GM21367 (cell line): ENCODE results near the gene REEP3.
A peak's percentile ranks its signal among the peaks of the same experiment; 100 is the strongest.
"Not testable (repeated sequence)": the region's sequence is repeated elsewhere in the genome, so short reads cannot be mapped to it uniquely, and the experiment has no call there.

Experiments
- ATAC-seq: cut with Tn5 transposase; IDR thresholded peaks from one replicate; pipeline ENCODE4 v1.9.1; 2021; ENCODE audit not compliant: unreplicated experiment

Gene REEP3

GRCh38 chr10:63520500-63521415, at the start of gene REEP3:
REEP3 (plus strand) TSS chr10:63521401; CDS start chr10:63521546, 145 bp downstream.
- peak; percentile 60 for ATAC-seq

DNA sequence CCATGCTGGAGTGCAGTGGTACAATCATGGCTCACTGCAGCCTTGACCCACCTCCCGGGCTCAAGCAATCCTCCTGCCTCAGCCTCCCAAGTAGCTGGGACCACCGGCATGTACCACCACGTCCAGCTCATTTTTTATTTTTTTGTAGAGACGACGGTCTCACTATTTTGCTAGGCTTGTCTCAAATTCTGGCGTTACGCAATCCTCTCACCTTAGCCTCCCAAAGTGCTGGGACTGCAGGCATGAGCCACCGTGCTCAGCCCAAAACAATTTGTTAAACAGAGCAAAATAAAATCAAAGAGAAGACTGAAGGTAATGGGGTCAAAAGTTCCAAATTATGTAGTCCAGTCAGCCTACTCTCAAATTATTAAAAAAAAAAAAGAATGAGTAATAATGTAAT, 46.7 kb upstream of the REEP3 start:
- no peak for ATAC-seq

- no peak for ATAC-seq
Measured at GRCh38 chr10:63477927-63478326, 43.3 kb upstream of the REEP3 start.

DNA sequence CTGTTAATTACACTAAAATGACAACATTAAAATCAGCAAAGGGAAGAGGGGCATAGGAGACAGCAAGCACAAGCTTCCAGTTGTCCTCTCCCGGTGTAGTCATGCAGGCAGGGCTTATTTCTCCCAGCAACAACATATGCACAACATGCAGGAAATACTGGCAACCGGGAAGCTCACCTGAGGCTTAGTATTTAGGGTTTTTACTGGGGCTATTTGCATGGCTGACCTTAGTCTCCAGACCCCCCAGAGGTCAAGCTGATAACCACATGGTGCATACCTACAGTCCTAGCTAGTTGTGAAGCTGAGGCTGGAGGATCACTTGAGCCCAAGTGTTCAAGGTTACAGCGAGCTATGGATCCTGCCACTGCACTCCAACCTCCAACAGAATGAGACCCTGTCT, 42.6 kb upstream of the REEP3 start:
- no peak for ATAC-seq

GRCh38 chr10:63480237-63480636, 41.0 kb upstream of the REEP3 start:
- no peak for ATAC-seq

GRCh38 chr10:63481815-63482421, 39.3 kb upstream of the REEP3 start:
- ATAC-seq, result no peak

- no peak for ATAC-seq
Measured at GRCh38 chr10:63483983-63484382, 37.2 kb upstream of the REEP3 start.

DNA sequence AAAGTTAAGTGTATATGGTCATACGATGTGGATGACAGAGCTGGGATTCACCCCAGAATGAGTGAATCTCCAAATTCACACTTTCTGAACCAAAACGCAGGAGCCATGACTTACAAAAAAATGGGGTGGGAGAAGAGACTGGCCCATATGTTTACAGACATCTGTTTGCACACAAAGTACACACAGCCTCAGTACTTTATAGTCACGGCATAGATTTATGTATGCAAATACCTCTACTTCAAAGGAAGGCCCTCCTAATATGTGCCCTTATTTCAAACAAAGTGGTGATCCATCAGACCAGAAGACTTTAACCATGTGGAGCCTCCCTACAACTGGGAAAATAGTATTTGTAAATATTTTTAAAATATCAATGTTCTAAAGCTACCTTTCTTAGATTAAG, 33.2 kb upstream of the REEP3 start:
- no peak for ATAC-seq

DNA sequence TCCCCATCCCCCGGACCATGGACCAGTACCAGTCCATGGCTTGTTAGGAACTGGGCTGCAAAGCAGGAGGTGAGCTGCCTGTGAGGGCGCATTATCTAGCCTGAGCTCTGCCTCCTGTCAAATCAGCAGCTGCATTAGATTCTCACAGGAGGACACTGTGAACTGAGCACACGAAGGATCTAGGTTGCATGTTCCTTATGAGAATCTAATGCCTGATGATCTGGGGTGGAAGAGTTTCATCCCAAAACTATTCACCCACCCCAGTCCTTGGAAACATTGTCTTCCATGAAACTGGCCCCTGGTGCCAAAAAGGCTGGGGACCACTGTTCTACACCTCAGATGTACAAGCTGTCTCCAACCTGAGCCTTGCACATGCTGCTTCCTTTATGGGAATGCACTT, 31.4 kb upstream of the REEP3 start:
- ATAC-seq, result no peak

DNA sequence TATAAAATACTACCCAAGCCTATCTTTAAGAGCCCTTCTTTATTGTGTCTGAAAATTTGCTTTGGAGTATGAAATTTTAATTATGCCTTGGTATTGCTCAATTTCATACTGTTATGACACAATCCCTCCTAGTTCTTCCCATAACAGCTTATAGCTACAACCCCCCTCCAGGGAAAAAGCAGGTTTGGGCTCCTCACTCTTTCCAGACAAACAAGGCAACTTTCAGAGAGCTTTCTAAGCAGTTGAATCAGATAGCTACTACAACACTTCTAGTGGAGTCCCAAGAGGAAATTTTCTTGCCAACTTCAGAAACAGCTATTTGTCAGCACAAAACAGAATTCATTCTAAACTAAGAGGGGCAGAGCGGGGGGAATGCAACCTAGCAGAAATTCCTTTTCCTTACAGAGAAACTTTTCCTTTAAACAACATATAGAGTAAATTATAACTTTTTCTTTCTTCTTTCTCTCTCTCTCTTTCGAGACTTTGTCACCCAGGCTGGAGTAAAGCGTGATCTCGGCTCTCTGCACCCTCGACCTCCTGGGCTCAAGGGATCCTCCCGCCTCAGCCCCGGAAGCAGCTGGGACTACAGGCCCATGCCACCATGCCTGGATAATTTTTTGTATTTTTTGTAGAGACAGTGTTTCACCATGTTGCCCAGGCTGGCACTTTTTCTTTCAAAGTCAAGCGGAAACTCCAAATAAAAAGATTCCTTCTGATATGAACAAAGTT, 29.4 kb upstream of the REEP3 start:
- no peak for ATAC-seq

DNA sequence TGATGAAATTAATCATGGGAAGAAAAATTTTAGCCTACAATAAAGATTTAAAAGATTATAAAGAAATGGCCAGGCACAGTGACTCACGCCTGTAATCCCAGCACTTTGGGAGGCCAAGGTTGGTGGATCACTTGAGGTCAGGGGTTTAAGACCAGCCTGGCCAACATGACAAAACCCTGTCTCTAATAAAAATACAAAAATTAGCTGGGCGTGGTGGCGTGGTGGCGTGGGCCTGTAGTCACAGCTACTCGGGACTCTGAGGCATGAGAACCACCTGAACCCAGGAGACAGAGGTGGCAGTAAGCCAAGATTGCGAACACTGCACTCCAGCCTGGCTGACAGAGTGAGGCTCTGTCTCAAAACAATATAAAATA, 28.9 kb upstream of the REEP3 start:
- not testable (repeated sequence) for ATAC-seq

DNA sequence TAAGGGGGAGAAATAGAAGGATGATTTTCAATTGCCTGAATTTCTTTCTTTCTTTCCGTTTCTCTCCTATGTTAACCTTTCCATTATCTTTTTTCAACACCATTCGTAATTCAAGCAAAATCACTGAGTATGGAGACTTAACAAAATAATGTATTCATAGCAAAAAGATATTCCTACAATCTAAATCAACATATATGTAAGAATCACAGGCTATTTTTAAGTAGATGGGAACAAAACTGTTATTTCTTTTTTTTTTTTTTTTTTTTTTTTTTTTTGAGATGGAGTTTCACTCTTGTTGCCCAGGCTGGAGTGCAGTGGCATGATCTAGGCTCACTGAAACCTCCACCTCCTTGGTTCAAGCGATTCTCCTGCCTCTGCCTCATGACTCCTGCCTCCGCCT, 28.2 kb upstream of the REEP3 start:
- no peak for ATAC-seq

- no peak for ATAC-seq
Measured at GRCh38 chr10:63494951-63495350, 26.2 kb upstream of the REEP3 start.

- no peak for ATAC-seq
Measured at GRCh38 chr10:63496561-63496960, 24.6 kb upstream of the REEP3 start.

DNA sequence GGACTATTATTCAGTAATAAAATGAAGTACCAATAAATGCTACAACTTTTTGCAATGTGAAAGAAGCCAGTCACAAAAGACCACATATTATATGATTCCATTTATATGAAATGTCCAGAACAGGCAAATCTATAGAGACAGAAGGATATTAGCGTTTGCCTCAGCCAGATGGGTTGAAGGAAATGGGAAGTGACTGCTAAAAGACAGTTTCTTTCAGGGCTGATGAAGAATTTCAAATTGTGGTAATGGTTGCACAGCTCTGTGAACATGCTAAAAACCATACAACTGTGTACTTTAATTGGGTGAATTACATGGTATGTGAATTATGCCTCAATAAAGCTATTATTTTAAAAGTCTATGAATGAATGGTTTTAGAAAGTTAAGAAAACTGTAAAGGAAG, 23.9 kb upstream of the REEP3 start:
- no peak for ATAC-seq

DNA sequence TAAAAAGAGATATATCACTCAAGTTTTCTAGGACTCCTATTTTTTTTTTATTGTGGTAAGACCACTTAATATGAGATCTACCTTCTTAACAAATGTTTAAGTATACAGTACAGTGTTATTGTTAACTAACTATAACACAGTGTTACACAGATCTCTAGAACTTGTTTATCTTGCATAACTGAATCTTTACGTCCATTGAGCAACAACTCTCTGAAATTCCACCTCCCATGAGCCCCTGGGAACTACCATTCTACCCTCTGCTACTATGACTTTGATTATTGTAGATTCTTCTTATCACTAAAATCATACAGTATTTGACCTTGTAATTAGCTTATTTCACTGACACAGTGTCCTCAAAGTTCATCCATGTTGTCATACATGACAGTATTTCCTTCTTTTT, 22.5 kb upstream of the REEP3 start:
- ATAC-seq, result no peak

DNA sequence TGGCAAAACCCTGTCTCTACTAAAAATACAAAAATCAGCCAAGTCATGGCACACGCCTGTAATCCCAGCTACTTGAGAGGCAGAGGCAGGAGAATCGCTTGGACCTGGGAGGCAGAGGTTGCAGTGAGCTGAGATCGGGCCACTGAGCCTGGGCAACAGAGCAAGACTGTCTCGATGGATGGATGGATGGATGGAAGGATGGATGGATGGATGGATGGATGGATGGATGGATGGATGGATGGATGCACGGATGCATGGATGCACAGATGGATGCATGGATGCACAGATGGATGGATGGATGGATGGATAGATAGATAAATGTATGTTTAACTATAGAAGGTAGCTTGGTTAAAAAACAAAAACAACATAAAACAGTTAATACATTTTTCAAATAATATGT, 20.6 kb upstream of the REEP3 start:
- not testable (repeated sequence) for ATAC-seq

DNA sequence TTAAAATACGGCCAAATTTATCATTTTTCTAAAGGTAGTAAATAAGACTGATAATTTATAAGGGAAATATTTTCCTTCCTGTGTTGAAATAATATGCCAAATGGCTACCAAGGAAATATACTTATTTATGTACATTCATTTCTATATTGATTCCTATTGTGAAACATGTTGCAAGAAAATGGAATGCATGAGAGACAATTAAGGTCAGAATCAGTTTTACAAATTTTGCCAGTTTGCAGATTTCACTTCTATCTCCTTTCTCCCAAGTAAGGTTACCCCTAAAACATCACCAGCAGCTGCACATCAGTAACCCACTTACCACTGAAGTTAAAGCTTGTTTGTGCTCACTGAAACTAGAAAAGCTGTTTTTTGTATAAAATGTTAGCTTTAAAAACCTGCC, 19.2 kb upstream of the REEP3 start:
- ATAC-seq, result no peak

GRCh38 chr10:63502832-63503231, 18.4 kb upstream of the REEP3 start:
- no peak for ATAC-seq

DNA sequence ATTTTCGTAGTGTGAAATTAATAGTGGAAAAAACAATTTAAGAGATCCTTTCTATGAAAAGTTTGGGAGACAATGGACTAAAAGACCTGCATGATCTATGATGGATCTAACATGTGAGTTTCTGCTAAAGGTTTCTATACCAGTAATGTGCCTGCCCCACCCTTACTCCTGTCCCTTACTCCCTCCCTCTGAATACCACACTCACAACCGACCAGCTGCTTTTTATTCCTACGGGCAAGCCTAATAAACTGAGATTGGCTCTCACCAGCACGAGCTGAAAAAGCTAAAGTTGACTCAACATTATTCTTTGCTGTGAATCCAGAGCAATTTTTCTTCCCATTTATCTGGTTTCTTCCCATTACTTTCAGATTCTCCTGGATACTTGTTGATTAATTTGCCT, 17.8 kb upstream of the REEP3 start:
- no peak for ATAC-seq

DNA sequence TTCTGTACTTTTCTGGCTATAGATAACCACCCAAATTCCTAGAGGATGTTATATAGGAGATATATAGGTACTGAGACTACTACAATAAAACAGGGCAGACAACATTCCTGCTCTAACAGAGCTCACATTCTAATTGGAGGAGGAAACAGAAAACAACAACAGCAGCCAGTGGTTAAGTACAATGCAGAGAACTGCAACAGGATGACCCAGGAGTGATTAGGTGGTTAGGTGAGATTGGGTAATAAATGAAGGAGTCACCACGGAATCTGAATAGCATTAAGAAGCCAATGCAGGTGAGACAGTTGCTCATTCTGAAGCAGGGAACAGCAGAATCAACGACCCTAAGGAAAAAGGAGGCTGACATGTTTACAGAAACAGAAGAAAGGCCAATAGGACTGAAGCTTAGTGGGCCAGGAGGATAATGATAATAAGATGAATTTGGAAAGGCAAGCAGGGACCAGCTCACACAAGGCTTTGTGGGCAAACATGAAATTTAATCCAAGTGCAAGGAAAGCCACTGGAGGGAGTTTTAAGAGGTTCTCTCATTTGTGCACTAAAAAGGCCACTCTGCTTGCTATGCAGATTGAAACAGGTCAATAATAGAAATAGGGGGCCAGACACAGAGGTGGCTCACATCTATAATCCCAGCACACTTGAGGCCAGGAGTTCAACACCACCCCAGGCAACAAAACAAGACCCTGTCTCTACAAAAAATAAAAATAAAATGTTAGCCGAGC, 16.9 kb upstream of the REEP3 start:
- ATAC-seq, result no peak
